Activated CD8-positive, alpha-beta memory T cell treated with anti-CD3 and anti-CD28 coated beads, Interleukin-2, amount 10 ng/mL, durations not matched to agents 7 days and 5 days (primary cell): ENCODE results near the gene CENPK. TPM values are rescaled to one million over a fixed set of nuclear protein-coding genes. Genes with fewer than 3 reads are reported as not detected.
"Not testable (repeated sequence)": the region's sequence is repeated elsewhere in the genome, so short reads cannot be mapped to it uniquely, and the experiment has no call there.

ENCODE experiments used
- ATAC-seq: fragments of 150-1000 bp; cut with Tn5 transposase; one replicate; pipeline ENCODE4 v1.10.0; 2021; ENCODE audit warnings: moderate library complexity
- CTCF ChIA-PET: fragments of 350-600 bp; sonication (Branson Sonifier 250); formaldehyde crosslinking; loops from one replicate; lab custom pipeline; 2021; ENCODE audit warnings: antibody characterized with exemption; lab: Charles Lee
- DNase-seq: peaks from one replicate; pipeline ENCODE4 v3.0.0-alpha.2; 2020
- H3K27ac Mint-ChIP-seq: one replicate; pipeline ENCODE4 v1.8.0; 2021; ENCODE audit warnings: mild to moderate bottlenecking, mixed read lengths
- H3K27me3 Mint-ChIP-seq: one replicate; pipeline ENCODE4 v1.8.0; 2021; ENCODE audit warnings: mixed read lengths
- H3K36me3 Mint-ChIP-seq: one replicate; pipeline ENCODE4 v1.8.0; 2021; ENCODE audit warnings: mild to moderate bottlenecking, mixed read lengths
- H3K4me1 Mint-ChIP-seq: one replicate; pipeline ENCODE4 v1.8.0; 2021; ENCODE audit warnings: mixed read lengths
- H3K4me3 Mint-ChIP-seq: one replicate; pipeline ENCODE4 v1.8.0; 2021; ENCODE audit warnings: mild to moderate bottlenecking, moderate library complexity, mixed read lengths
- H3K9me3 Mint-ChIP-seq: one replicate; pipeline ENCODE4 v1.8.0; 2022; ENCODE audit warnings: low read depth, mixed read lengths
- total RNA-seq, 2 experiments: library from RNA; stranded (reverse); gene quantifications; one replicate each; pipeline ENCODE4 v1.2.3, GENCODE V29; 2021

Gene CENPK
- total RNA-seq, 2 experiments from 2014 or later = 94.6 to 107 TPM

DNA sequence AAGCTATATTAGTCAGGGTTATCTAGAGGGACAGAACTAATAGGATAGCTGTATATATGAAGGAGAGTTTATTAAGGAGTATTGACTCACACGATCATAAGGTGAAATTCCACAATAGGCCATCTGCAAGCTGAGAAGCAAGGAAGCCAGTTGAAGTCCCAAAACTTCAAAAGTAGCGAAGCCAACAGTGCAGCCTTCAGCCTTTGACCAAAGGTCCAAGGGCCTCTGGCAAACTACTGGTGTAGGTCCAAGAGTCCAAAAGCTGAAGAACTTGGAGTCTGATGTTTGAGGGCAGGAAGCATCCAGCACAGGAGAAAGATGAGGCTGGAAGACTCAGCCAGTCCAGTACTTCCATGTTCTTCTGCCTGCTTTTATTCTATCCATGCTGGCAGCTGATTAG, 76.2 kb downstream of the CENPK start:
- H3K9me3 Mint-ChIP-seq, H3K4me1 Mint-ChIP-seq, CTCF ChIA-PET, ATAC-seq, H3K27ac Mint-ChIP-seq, H3K27me3 Mint-ChIP-seq, H3K4me3 Mint-ChIP-seq, DNase-seq, H3K36me3 Mint-ChIP-seq: not testable (repeated sequence)

- CTCF ChIA-PET = interaction anchor here (0.7 to 1.2 kb wide), 2 partner anchors 8 to 67 kb away, joined by 3 read pairs; no protein-coding TSS in a partner anchor
- Mint-ChIP-seq H3K27ac (no peak overlapping the region), H3K27me3 (no peaks in the 10 kb centered on the region), H3K4me1 (peaks cover 10% of the 10 kb centered on the region), H3K36me3 (peaks cover 5% of the 10 kb centered on the region), H3K4me3 (no peak overlapping the region), H3K9me3 (no peaks in the 10 kb centered on the region)
- ATAC-seq (no peak), DNase-seq (no peak)
Measured at GRCh38 chr5:65485405-65485804, 77.6 kb downstream of the CENPK start.

DNA sequence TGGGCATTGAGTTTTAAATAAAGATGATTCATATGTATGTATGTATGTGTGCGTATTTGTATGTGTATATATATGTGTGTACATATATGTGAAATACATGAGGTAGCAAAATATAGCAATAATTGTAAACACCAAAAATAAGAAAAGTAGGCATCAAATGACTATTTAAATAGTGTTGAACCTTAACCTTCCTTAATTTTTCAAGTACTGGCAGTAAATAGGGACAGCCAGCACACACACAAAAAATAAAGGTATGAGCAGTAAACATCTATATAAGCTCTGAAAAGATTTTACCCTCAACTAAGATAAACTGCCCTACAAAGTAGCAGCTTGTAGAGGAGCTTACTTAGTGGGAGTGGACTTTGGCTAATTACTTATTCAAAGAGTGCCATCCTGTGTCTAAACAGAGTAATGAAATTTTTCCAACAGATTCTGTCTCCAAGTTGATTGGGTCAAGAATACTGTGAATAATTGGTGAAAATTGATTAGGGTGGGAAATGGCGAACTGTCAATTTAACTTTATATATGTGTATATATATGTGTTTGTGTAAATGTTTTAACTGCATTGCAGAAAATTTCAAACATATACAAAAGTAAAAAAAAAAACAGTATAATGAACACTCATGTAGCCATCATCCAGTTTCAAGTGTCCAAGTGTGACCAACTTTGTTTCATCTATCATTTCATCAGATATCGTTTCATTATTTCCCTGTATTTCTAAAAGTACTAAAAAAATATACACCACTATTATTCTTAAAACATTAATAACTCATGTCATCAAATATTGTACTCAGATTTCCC, 79.2 kb downstream of the CENPK start:
- Mint-ChIP-seq H3K27ac (peak overlapping the region; percentile 90), H3K36me3 (no peaks in the 10 kb centered on the region), H3K4me1 (peaks cover 10% of the 10 kb centered on the region), H3K9me3 (no peaks in the 10 kb centered on the region), H3K4me3 (no peak overlapping the region), H3K27me3 (no peaks in the 10 kb centered on the region)
- CTCF ChIA-PET = interaction anchor here (0.6 to 5.2 kb wide), 26 partner anchors 9 to 848 kb away, joined by 3 to 37 read pairs (median 4); partner anchors contain the start of genes CENPK, CWC27, PPWD1 and SREK1IP1
- DNase-seq = no peak
- peak; percentile 45 for ATAC-seq

- Mint-ChIP-seq H3K9me3 (no peaks in the 10 kb centered on the region), H3K36me3 (no peaks in the 10 kb centered on the region), H3K27ac (peak overlapping the region; percentile 90), H3K4me3 (no peak overlapping the region), H3K27me3 (no peaks in the 10 kb centered on the region), H3K4me1 (peaks cover 10% of the 10 kb centered on the region)
- ATAC-seq = no peak
- CTCF ChIA-PET = interaction anchor here (0.8 to 5.2 kb wide), 29 partner anchors 8 to 848 kb away, joined by 3 to 37 read pairs (median 3); partner anchors contain the start of genes CENPK, CWC27, PPWD1 and SREK1IP1
- no peak for DNase-seq
Measured at GRCh38 chr5:65482736-65483545, 80.0 kb downstream of the CENPK start.

DNA sequence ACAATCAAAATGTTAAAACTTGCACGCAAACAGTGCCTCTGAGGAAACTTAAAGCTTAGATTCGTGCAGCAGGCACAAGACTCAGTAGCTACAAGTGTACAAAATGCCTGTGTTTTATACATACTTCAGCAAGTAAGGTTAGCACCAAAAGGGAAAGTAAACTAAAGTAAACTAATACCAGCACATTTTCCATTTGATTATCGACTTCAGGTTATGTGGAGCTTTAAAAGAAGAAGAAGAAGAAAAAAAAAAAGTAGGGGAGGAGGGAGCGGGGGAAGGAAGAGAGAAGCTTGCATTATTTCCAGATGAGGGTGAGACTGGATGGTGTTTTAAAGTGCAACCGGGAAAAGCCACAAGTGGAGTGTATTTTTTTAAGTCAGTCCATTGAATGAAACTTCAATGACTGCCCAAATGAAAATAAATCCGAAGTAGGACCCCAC, 80.7 kb downstream of the CENPK start:
- ATAC-seq = peak; percentile 21

DNA sequence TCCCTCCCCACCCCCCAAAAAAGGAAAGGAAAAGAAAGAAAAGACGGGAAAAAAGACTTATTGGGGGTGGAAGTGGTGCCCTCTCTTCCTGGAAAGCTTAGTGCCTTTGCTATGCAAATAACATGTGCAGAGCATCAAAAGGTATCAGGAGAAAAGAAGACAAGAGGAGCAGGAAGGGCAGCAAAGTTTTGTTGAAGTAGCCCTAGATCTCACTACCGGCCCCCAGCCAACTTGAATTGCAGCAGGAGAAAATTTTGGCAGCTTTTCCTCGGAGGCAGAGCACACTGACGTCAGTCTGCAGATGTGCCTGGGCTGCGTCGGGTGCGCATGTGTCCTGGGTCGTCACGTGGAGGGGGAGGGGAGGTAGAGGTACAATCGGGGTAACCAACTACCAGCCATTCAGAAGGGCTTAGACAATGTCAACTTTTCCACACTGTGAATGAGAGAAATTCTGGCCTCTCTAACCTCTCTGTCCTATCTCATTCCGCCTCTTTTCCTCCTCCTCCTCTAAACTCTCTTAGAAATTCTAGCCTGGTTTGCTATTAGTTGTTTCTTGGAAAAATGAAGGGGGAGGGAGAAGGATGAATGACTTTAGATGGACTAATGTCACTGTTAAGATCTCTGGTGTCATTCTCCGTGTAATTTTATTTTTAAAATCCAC, 81.2 kb downstream of the CENPK start, which contains the start of gene ADAMTS6:
Gene ADAMTS6, minus strand, starts transcription at position 286 of the 661 bp plus-strand sequence. CDS start 8,247 bp downstream, outside the sequence.
- Mint-ChIP-seq H3K27ac (peak within 1 kb of the TSS; percentile 90), H3K4me1 (peaks cover 10% of the 10 kb centered on the region), H3K36me3 (no peaks in the 10 kb centered on the region), H3K27me3 (no peaks in the 10 kb centered on the region), H3K9me3 (no peaks in the 10 kb centered on the region), H3K4me3 (no peak within 1 kb of the TSS)
- peak; percentile 89 for DNase-seq
- CTCF ChIA-PET = interaction anchor here (0.9 to 5.2 kb wide), 14 partner anchors 41 to 847 kb away, joined by 3 to 37 read pairs (median 4); no protein-coding TSS in a partner anchor
- peak; percentile 91 for ATAC-seq

More for the DNA sequence above, 80.7 kb downstream of the CENPK start:
- no peak for DNase-seq
- Mint-ChIP-seq H3K27ac (peak overlapping the region; percentile 90), H3K9me3 (no peaks in the 10 kb centered on the region), H3K4me3 (no peak overlapping the region), H3K36me3 (no peaks in the 10 kb centered on the region), H3K27me3 (no peaks in the 10 kb centered on the region), H3K4me1 (peaks cover 10% of the 10 kb centered on the region)
- CTCF ChIA-PET = interaction anchor here (1.1 to 5.2 kb wide), 14 partner anchors 21 to 847 kb away, joined by 3 to 37 read pairs (median 4); no protein-coding TSS in a partner anchor

DNA sequence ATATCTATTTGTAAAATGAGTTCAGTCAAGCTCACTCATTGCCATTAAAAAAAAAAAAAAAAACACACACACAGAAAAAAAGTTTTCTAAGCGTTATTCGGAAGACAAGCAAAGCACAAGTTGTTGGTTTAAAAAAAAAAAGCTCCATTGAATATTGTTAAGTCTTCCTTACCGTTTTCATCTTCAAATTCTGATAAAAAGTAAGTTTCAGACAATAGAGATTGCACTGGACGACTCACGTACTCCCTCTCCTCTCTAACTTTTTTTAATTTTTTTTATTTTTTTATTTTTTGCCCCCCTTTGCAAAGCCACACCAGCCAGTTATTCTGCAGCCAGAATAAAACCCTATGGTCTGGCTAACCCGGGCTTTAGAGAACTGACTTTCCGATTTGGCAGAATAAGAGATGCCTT, 81.8 kb downstream of the CENPK start:
- Mint-ChIP-seq H3K36me3 (no peaks in the 10 kb centered on the region), H3K27ac (peak overlapping the region; percentile 90), H3K9me3 (no peaks in the 10 kb centered on the region), H3K4me3 (no peak overlapping the region), H3K27me3 (no peaks in the 10 kb centered on the region), H3K4me1 (peaks cover 10% of the 10 kb centered on the region)
- peak; percentile 6 for ATAC-seq
- CTCF ChIA-PET = interaction anchor here (0.9 to 5.2 kb wide), 4 partner anchors 41 to 846 kb away, joined by 3 to 37 read pairs (median 18); no protein-coding TSS in a partner anchor
- DNase-seq = no peak

DNA sequence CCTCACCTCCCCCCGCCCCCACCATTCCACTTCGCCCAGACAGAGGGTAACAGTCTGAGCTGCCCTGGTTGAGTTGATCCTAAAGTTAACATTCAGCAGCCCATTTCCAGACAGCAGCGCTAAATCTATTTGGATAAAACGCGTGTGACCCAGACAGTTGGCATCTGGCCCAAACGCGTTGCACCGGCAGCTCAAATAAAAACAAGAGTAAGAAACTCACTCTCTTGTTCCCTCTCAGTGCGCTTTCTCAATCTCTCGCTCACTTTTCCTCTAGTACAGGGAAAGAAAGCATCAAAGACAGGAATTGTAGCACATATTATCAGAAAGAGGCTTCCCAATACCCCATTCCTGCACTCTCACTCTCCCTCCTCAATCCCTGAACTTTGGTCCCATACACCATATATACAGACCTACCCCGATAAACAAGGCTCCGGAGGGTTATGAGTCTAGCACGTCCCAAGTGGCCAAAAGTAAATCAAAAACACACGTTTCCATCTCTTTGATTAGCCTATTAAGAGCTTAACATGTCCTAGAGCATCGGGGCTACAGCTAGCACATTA, 82.6 kb downstream of the CENPK start:
- DNase-seq = no peak
- Mint-ChIP-seq H3K4me3 (no peak overlapping the region), H3K9me3 (no peaks in the 10 kb centered on the region), H3K27ac (no peak overlapping the region), H3K4me1 (peaks cover 14% of the 10 kb centered on the region), H3K36me3 (no peaks in the 10 kb centered on the region), H3K27me3 (no peaks in the 10 kb centered on the region)
- ATAC-seq = peak; percentile 43
- CTCF ChIA-PET = interaction anchor here (1.0 to 5.2 kb wide), 3 partner anchors 42 to 670 kb away, joined by 3 to 37 read pairs (median 34); no protein-coding TSS in a partner anchor

DNA sequence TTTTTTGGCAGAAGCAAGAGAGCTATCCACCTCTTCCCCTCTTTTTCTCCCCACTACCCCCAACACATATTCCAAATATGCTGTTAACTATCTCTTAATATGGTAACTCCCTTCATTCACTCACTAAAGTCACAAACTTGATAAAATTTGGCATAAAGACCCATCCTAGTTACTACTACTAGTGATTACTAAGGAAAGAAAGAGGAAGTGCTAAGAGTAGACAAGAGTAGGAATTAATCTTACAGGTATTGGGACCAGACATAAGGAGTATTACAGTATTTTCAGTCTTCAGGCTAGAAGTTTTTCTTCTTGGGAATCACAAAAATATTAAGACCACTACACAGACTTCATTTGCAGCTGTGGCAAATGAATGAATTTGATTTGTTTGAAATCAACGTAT, 83.4 kb downstream of the CENPK start:
- H3K36me3 Mint-ChIP-seq = no peaks in the 10 kb centered on the region
- peaks cover 14% of the 10 kb centered on the region for H3K4me1 Mint-ChIP-seq
- ATAC-seq (no peak), DNase-seq (no peak)
- no peaks in the 10 kb centered on the region for H3K27me3 Mint-ChIP-seq
- H3K4me3 Mint-ChIP-seq = no peak overlapping the region
- H3K27ac Mint-ChIP-seq = no peak overlapping the region
- H3K9me3 Mint-ChIP-seq = no peaks in the 10 kb centered on the region
- CTCF ChIA-PET = interaction anchor here (5.2 kb wide), 1 partner anchor 669 kb away, joined by 37 read pairs; no protein-coding TSS in a partner anchor

GRCh38 chr5:65478336-65478735, 84.6 kb downstream of the CENPK start:
- Mint-ChIP-seq H3K27me3 (no peaks in the 10 kb centered on the region), H3K27ac (no peak overlapping the region), H3K9me3 (no peaks in the 10 kb centered on the region), H3K4me1 (peaks cover 12% of the 10 kb centered on the region), H3K4me3 (no peak overlapping the region), H3K36me3 (no peaks in the 10 kb centered on the region)
- DNase-seq (no peak), ATAC-seq (no peak)
- CTCF ChIA-PET = interaction anchor here (1.4 kb wide), 1 partner anchor 375 kb away, joined by 3 read pairs; no protein-coding TSS in a partner anchor

DNA sequence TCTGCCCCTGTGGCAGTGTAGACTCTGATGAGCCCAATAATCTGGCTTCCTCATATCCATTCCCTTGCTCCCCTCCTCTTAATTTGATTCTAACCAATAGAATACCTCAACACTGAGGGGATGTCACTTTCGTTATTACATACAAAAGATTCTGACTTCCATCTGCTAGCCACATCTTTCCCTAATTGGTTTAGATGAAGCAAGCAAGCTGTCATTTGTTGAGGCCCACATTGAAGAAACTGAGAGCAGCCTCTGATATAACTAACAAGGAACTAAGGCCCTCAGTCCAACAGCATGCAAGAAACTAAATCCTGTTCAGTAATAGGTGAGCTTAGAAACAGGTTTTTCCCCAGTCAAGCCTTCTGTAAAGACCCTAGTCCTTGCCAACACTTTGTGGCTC, 87.1 kb downstream of the CENPK start:
- Mint-ChIP-seq H3K4me1 (peaks cover 6% of the 10 kb centered on the region), H3K36me3 (peaks cover 1% of the 10 kb centered on the region), H3K27ac (no peak overlapping the region), H3K9me3 (no peaks in the 10 kb centered on the region), H3K4me3 (no peak overlapping the region), H3K27me3 (no peaks in the 10 kb centered on the region)
- DNase-seq (no peak), ATAC-seq (no peak)
- CTCF ChIA-PET = no interaction called here

DNA sequence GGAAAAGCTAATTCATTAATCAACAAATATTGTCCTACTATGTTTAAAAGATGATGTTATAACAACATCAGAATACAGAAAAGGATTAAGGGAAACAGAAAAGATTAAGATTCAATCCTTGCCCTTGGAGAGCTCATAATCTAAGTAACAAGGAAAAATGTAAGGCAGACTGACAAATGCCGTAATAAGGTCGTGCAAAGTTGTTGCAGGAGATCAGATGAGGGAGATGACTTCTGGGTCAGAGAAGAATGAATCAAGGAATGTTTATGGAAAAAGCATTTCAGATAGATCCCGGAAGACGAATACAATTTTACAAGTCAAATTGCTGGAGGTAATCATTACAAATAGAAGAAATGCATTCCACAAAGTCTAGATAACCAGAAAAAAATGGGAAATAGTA, 87.6 kb downstream of the CENPK start:
- CTCF ChIA-PET = interaction anchor here (1.3 kb wide), 1 partner anchor 8 kb away, joined by 4 read pairs; no protein-coding TSS in a partner anchor
- H3K4me3 Mint-ChIP-seq = no peak overlapping the region
- H3K27me3 Mint-ChIP-seq = no peaks in the 10 kb centered on the region
- H3K4me1 Mint-ChIP-seq = peaks cover 6% of the 10 kb centered on the region
- H3K9me3 Mint-ChIP-seq = no peaks in the 10 kb centered on the region
- DNase-seq (no peak), ATAC-seq (no peak)
- no peak overlapping the region for H3K27ac Mint-ChIP-seq
- H3K36me3 Mint-ChIP-seq = peaks cover 2% of the 10 kb centered on the region
